Right atrium auricular region (tissue), 2 donors: Measurements from ENCODE around the gene SORL1. TPM values are rescaled to one million over a fixed set of nuclear protein-coding genes. Genes with fewer than 3 reads are reported as not detected.

Experiments
- DNase-seq: peaks from one replicate; pipeline ENCODE4 v3.0.0-alpha.2; 2019; ENCODE audit warnings: low spot score
- H3K27ac ChIP-seq, 2 donors: fragments of 200-600 bp; sonication (generic); 1 replicate in 1 of 2; 2 replicates in 1 of 2; pipeline ENCODE4 v1.5.1; 2016 to 2019
- H3K27me3 ChIP-seq, 2 donors: fragments of 200-600 bp; sonication (generic); one replicate each; pipeline versions ENCODE4 v1.5.1 to v1.6.0; 2017 to 2019
- H3K36me3 ChIP-seq: fragments of 200-600 bp; sonication (generic); one replicate; pipeline ENCODE4 v1.5.1; 2016
- H3K4me1 ChIP-seq, 2 donors: fragments of 200-600 bp; sonication (generic); one replicate each; pipeline versions ENCODE4 v1.5.1 to v1.6.0; 2017 to 2019
- H3K4me3 ChIP-seq, 2 donors: fragments of 200-600 bp; sonication (generic); 1 replicate in 1 of 2; 2 replicates in 1 of 2; pipeline ENCODE4 v1.5.1; 2017 to 2019; ENCODE audit warnings: mild to moderate bottlenecking in 1 of 2, moderate library complexity in 1 of 2
- H3K9me3 ChIP-seq, 2 donors: fragments of 200-600 bp; sonication (generic); one replicate each; pipeline ENCODE4 v1.5.1; 2019
- total RNA-seq, 2 donors: library from RNA; depleted of rRNA; stranded (reverse); fragments of >200 nt; gene quantifications; one replicate each; pipeline ENCODE4 v1.1.0, GENCODE V29; 2016
- TF ChIP-seq, protein P1 (sequence below), 2 donors: fragments of 200-600 bp; sonication (generic); IDR thresholded peaks; one replicate each; pipeline ENCODE4 v1.5.1; 2019; ENCODE audit warnings: antibody characterized with exemption in 2 of 2

Gene SORL1
- total RNA-seq, 2 donors from 2014 or later, result 6.4 to 7.5 TPM

DNA sequence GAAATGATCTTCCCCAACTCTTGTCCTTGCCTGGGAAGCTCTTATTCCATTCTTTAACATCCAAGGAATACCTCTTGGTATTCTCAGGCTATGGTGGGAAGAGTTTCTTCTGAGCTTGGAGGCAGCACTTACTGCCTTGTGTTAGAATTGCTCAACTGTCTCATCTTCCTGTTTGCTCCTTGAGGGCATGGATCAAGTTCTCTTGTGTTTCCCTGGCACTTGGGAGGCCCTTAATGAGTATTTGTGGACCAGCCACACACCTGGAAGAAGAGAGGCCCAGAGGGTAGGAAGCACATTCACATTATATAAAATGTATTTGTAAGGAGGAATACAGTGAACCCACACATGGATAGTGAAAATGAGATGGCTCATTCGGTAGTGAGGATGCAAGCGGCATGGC, 4.0 kb downstream of the SORL1 start:
- DNase-seq, result no peak
- H3K36me3 ChIP-seq, result no peaks in the 10 kb centered on the region
- TF ChIP-seq, protein P1, sequence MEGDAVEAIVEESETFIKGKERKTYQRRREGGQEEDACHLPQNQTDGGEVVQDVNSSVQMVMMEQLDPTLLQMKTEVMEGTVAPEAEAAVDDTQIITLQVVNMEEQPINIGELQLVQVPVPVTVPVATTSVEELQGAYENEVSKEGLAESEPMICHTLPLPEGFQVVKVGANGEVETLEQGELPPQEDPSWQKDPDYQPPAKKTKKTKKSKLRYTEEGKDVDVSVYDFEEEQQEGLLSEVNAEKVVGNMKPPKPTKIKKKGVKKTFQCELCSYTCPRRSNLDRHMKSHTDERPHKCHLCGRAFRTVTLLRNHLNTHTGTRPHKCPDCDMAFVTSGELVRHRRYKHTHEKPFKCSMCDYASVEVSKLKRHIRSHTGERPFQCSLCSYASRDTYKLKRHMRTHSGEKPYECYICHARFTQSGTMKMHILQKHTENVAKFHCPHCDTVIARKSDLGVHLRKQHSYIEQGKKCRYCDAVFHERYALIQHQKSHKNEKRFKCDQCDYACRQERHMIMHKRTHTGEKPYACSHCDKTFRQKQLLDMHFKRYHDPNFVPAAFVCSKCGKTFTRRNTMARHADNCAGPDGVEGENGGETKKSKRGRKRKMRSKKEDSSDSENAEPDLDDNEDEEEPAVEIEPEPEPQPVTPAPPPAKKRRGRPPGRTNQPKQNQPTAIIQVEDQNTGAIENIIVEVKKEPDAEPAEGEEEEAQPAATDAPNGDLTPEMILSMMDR (IDR thresholded peaks at IDR 0.05), result no peak
- H3K27ac ChIP-seq, result no peak overlapping the region
- H3K9me3 ChIP-seq, result no peaks in the 10 kb centered on the region
- H3K27me3 ChIP-seq, result no peaks in the 10 kb centered on the region
- peaks cover 0 to 16% of the 10 kb centered on the region in 2 donors for H3K4me1 ChIP-seq
- H3K4me3 ChIP-seq, result no peak overlapping the region

DNA sequence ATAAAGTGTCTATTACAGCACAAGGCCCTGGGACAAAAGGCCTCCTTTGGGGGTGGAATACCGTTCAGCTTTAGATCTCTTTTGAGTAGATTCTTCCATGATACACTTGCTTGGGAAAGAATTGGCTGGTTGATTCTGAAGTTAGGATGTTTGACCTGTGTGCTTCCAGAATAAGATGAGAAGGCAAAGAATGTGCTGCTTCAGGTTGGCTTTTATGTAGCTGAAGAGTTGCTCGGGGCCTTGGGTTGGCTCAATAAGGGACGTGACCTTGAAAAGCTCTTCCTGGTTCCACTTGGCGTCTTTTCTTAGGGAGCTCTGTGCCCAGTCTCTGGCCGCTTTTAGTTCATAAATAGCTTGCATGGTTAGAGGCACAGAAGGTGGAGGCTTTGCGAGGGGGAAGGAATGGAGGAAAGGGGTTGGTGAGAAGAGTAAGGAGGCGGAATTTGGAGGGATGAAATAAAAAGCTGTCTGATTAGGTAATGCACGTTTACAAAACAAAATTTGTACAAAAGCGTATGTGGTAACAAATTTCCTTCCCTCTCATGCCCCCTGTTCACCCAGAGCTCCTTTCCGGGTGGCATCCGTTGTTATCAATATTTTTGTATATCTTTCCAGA, 4.8 kb downstream of the SORL1 start:
- H3K36me3 ChIP-seq, result no peaks in the 10 kb centered on the region
- H3K27me3 ChIP-seq, result no peaks in the 10 kb centered on the region
- no peak overlapping the region for H3K27ac ChIP-seq
- TF ChIP-seq, protein P1 (IDR thresholded peaks at IDR 0.05), result no peak
- peaks cover 0 to 9% of the 10 kb centered on the region in 2 donors for H3K4me1 ChIP-seq
- DNase-seq, result no peak
- no peak overlapping the region for H3K4me3 ChIP-seq
- no peaks in the 10 kb centered on the region for H3K9me3 ChIP-seq

DNA sequence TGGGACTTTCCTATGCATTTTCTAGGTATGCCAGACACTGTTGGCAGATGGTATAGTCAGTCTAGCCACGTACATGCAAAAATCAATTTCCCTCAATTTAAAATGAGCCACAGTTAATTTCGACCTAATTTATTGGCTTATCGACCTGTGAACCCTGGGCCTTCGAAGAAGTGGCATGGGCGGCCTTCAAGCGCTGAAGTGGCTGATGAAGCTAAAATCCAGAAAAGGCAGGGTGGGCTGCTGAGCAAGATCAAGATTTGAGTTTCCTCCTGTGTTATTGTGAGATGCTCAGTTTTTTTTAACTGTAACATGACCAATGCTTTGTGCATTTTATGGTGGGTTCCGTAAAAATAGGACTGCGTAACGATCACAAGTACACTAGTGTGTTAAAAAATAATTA, 6.4 kb downstream of the SORL1 start:
- H3K4me1 ChIP-seq, result no peaks in the 10 kb centered on the region
- DNase-seq, result no peak
- no peak overlapping the region for H3K4me3 ChIP-seq
- no peaks in the 10 kb centered on the region for H3K36me3 ChIP-seq
- TF ChIP-seq, protein P1 (IDR thresholded peaks at IDR 0.05), result no peak
- no peaks in the 10 kb centered on the region for H3K9me3 ChIP-seq
- H3K27ac ChIP-seq, result no peak overlapping the region
- H3K27me3 ChIP-seq, result no peaks in the 10 kb centered on the region

DNA sequence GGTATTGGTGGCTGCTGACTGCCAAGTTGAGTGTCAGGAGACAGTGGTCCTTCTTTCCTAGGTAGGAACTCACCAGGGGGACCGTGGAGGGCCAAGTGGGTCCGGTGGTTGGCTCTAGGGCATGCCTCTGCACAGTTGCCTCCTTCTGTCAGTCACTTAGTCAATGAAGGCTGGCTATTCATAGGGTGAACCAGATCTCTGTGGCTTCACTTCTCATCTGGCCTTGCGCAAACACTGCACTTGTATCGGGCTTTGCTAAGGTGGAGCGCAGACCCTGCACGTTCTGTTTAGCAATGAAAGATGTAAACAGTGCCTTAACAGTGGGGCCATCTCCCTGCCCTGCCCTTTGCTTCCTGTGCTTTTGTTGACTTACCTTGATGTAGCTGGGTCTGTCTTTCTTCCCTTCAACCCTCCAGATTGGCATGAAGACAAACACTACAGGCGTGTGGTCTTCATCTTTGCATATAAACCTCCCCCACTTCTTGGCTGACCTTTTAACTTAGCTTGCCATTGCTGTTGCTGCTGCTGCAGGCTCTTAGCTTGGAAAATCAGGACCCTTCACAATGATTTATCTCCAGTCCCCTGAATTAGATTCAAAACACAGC, 7.4 kb downstream of the SORL1 start:
- TF ChIP-seq, protein P1 (IDR thresholded peaks at IDR 0.05), result no peak
- no peaks in the 10 kb centered on the region for H3K9me3 ChIP-seq
- H3K4me3 ChIP-seq, result no peak overlapping the region
- no peak for DNase-seq
- H3K4me1 ChIP-seq, result peaks cover 0 to 6% of the 10 kb centered on the region in 2 donors
- H3K27ac ChIP-seq, result no peak overlapping the region
- H3K36me3 ChIP-seq, result no peaks in the 10 kb centered on the region
- no peaks in the 10 kb centered on the region for H3K27me3 ChIP-seq

DNA sequence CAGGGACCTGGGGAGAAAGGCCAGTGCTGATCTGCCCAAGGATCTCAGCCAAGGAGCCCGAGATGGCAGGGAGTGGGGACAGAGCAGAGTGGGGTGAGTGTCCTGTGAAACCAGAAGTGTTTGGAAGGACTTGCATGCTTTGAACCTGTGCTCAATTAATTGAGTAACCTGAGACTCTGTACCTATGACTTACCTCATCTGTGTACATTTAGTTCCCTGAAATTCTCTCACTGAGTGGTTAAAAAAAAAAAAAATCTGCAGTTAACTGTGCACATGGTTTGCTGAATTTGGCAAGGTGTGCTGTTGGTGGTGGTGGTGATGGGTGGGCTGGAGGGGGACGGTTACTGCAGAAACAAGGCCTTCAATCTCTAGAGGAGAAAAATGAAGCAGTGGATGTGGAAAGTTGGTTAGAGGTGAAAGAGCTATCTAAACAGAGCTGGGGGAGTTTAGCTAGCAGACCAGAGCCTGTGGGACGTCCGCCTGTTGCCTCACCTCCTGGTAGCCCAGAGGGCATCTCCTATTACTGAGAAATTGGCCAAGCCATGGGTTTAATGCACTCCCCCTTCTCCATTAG, 8.9 kb downstream of the SORL1 start:
- Histone ChIP-seq H3K4me1 (peaks cover 0 to 20% of the 10 kb centered on the region in 2 donors), H3K36me3 (no peaks in the 10 kb centered on the region), H3K27me3 (no peaks in the 10 kb centered on the region), H3K4me3 (no peak overlapping the region), H3K27ac (no peak overlapping the region), H3K9me3 (no peaks in the 10 kb centered on the region)
- TF ChIP-seq, protein P1 (IDR thresholded peaks at IDR 0.05), result no peak
- DNase-seq, result no peak
